ENCODE results near the gene SULT1A2. TPM values are rescaled to one million over a fixed set of nuclear protein-coding genes. Genes with fewer than 3 reads are reported as not detected.

The SULT1A2 gene
- total RNA-seq, 2 donors from 2014 or later: 0.96 to 3.1 TPM

GRCh38 chr16:28555561-28555960 is 41.3 kb downstream of the SULT1A2 start:
- TF ChIP-seq POLR2AphosphoS5 (IDR thresholded peaks at IDR 0.05) (no peak), CTCF (IDR thresholded peaks at IDR 0.05) (no peak), POLR2A (IDR thresholded peaks at IDR 0.05) (no peak)
- Histone ChIP-seq H3K4me1 (replicated peaks) (no peaks in the 10 kb centered on the region), H3K27ac (no peak overlapping the region), H3K36me3 (no peaks in the 10 kb centered on the region), H3K27me3 (replicated peaks; ENCODE audit: insufficient read depth) (no peaks in the 10 kb centered on the region), H3K9me3 (no peaks in the 10 kb centered on the region), H3K4me3 (no peak overlapping the region)
- WGBS: 73% methylated on average over 2 of the region's 2 CpGs
- intact Hi-C loops (cut with DNase I): no loop called here
- no peak for DNase-seq (ENCODE audit: low spot score)

GRCh38 chr16:28554634-28555423 is 42.0 kb downstream of the SULT1A2 start:
- no peaks in the 10 kb centered on the region for H3K36me3 ChIP-seq
- H3K9me3 ChIP-seq: no peaks in the 10 kb centered on the region
- intact Hi-C loops (cut with DNase I): loop anchor here (5.0 kb wide), 1 partner anchor 63 kb away; the partner anchor contains the start of genes APOBR and CLN3
- H3K27ac ChIP-seq: peak overlapping the region in 1 of 2 donors; percentile 99
- H3K4me1 ChIP-seq (replicated peaks): no peaks in the 10 kb centered on the region
- H3K4me3 ChIP-seq: peak overlapping the region; percentile 62 to 65
- DNase-seq (ENCODE audit: low spot score): no peak
- no peaks in the 10 kb centered on the region for H3K27me3 ChIP-seq (replicated peaks; ENCODE audit: insufficient read depth)
- WGBS: 84% methylated on average over 15 of the region's 15 CpGs
- no peak for TF ChIP-seq POLR2A (IDR thresholded peaks at IDR 0.05)
- no peak for TF ChIP-seq POLR2AphosphoS5 (IDR thresholded peaks at IDR 0.05)
- TF ChIP-seq CTCF (IDR thresholded peaks at IDR 0.05): no peak

DNA sequence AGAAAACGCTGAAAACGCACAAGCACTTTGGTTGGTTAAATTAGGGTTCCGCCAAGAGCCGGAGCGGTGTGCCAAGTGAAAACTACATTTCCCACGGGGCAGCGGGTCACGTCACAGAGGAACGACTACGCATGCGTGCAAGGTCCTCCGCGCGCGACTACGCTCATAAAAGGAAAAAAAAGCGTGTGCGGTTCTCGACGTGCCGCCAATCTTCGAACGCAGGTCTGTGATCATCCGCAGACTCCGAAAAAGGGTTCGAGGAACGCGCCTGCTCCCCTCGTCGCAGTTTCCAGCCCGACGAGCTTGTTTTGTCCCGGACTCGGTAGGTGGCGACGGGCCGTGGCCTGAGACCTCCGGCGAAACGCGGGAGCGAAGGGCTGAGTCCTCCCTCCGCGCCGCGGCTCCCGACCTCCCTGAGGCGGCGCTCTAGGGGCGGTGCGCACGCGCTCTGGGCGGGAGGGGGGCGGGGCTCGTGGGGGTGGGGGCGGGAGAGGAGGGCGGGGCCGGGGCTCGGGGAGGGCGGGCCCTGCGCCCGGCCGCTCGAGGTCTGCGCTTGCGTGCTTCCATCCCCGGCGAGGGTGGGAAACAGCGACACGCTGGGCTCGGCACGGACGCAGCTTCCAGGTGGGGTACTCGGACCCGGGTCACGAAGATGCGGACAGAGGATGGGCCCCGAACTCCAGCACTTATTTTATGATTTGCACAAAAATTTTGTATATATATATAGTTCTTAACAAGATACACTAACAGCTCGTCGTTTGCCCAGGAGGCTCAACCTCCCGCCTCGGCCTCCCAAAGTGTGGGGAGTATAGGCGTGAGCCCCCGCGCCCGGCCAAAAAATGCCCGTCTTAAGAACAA is 42.8 kb downstream of the SULT1A2 start, which contains the start of gene SGF29:
TSS of gene SGF29 (plus strand) at position 145 of the 858 bp plus-strand sequence. CDS start 27,150 bp downstream, outside the sequence.
- H3K27ac ChIP-seq: peak within 1 kb of the TSS; percentile 98 to 99
- 2% methylated on average over 85 of the region's 88 CpGs for WGBS
- H3K4me3 ChIP-seq: peak within 1 kb of the TSS; percentile 62 to 65
- DNase-seq (ENCODE audit: low spot score): peak; percentile 89
- H3K36me3 ChIP-seq: no peaks in the 10 kb centered on the region
- H3K9me3 ChIP-seq: no peaks in the 10 kb centered on the region
- no peaks in the 10 kb centered on the region for H3K27me3 ChIP-seq (replicated peaks; ENCODE audit: insufficient read depth)
- no peaks in the 10 kb centered on the region for H3K4me1 ChIP-seq (replicated peaks)
- intact Hi-C loops (cut with DNase I): loop anchor here (5.0 kb wide), 1 partner anchor 62 kb away; the partner anchor contains the start of genes APOBR and CLN3
- TF ChIP-seq POLR2A (IDR thresholded peaks at IDR 0.05) (peak; percentile 92), POLR2AphosphoS5 (IDR thresholded peaks at IDR 0.05) (peak; percentile 96), CTCF (IDR thresholded peaks at IDR 0.05) (peak in 3 of 4 experiments; percentile 21 to 45 (median 37))

DNA sequence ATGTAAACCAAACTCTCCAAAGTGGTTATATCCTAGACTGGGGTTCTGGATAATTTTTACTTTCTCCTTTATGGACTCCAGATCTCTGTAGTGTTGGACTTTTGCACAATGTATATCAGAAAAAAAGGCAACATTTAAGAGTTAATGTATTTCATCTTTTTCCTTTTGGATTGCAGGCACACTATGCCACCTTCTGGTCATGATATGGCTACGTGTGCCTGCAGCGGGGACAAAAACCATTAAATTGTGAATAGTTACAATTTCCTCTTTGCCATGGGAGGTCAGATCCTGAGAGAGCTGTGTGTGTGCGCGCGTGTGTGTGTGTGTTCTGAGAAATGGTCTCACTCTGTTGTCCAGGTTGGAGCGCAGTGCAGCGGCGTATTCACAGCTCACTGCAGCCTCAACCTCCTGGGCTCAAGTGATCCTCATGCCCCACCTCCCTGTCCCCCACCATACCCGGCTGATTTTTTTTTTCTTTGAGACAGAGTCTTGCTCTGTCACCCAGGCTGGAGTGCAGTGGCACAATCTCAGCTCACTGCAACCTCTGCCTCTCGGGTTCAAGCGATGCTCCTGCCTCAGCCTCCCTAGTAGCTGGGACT is 47.5 kb downstream of the SULT1A2 start:
- no peaks in the 10 kb centered on the region for H3K9me3 ChIP-seq
- H3K36me3 ChIP-seq: no peaks in the 10 kb centered on the region
- DNase-seq (ENCODE audit: low spot score): no peak
- no peaks in the 10 kb centered on the region for H3K27me3 ChIP-seq (replicated peaks; ENCODE audit: insufficient read depth)
- peak in 3 of 4 experiments; percentile 56 to 72 (median 67) for TF ChIP-seq CTCF (IDR thresholded peaks at IDR 0.05)
- peak; percentile 47 for TF ChIP-seq POLR2AphosphoS5 (IDR thresholded peaks at IDR 0.05)
- TF ChIP-seq POLR2A (IDR thresholded peaks at IDR 0.05): no peak
- intact Hi-C loops (cut with DNase I): no loop called here
- WGBS: 38% methylated on average over 11 of the region's 11 CpGs
- H3K4me3 ChIP-seq: no peak overlapping the region
- no peak overlapping the region for H3K27ac ChIP-seq
- no peaks in the 10 kb centered on the region for H3K4me1 ChIP-seq (replicated peaks)
